A549 (cell line): Measurements from ENCODE around the gene PDGFC. TPM values are rescaled to one million over a fixed set of nuclear protein-coding genes. Genes with fewer than 3 reads are reported as not detected.

Experiments used
- ATAC-seq, 2 experiments: fragments of 200-7000 bp in 1 of 2; fragments of >200 bp in 1 of 2; cut with Nextera tagmentation in 1 of 2; cut with Tn5 transposase in 1 of 2; 3 replicates each; pipeline versions ENCODE4 v1.8.0 to v1.9.1; 2018 to 2020; ENCODE audit warnings: mild to moderate bottlenecking in 1 of 2, moderate library complexity in 1 of 2
- CTCF ChIA-PET: fragments of 300-600 bp; sonication (Branson Sonifier 250); formaldehyde crosslinking; extraction: SDS; loops from one replicate; lab custom pipeline; 2021; ENCODE audit warnings: antibody characterized with exemption, inconsistent platforms; lab: Yijun Ruan, JAX
- POLR2A ChIA-PET: fragments of 350-600 bp; formaldehyde crosslinking; extraction: SDS; loops from one replicate; lab custom pipeline; 2021; ENCODE audit warnings: antibody characterized with exemption, inconsistent platforms; lab: Yijun Ruan, JAX
- DNase-seq, 2 experiments: peaks; one replicate each; pipeline versions ENCODE4 v3.0.0 to v3.0.0-alpha.2; 2011 to 2016; ENCODE audit warnings: low read depth in 1 of 2, low spot score in 1 of 2
- FAIRE-seq: peaks from 2 replicates; lab custom pipeline; 2011; peaks lifted over from hg19 to GRCh38; lab: Jason Lieb, UNC
- H3K27ac ChIP-seq, 2 experiments: fragments of >200 bp; sonication (Bioruptor Twin); formaldehyde crosslinking; 3 replicates each; pipeline ENCODE4 v1.5.1; 2016 to 2017
- H3K4me1 ChIP-seq: fragments of >200 bp; sonication (Bioruptor Twin); formaldehyde crosslinking; 3 replicates; pipeline ENCODE4 v1.6.1; 2016
- H3K4me2 ChIP-seq: fragments of >200 bp; sonication (Bioruptor Twin); formaldehyde crosslinking; 3 replicates; pipeline ENCODE4 v1.6.1; 2016
- H3K4me3 ChIP-seq: fragments of >200 bp; sonication (Bioruptor Twin); formaldehyde crosslinking; 3 replicates; pipeline ENCODE4 v1.5.1; 2016
- H3K9me3 ChIP-seq: fragments of >200 bp; sonication (Bioruptor Twin); formaldehyde crosslinking; 3 replicates; pipeline ENCODE4 v1.6.1; 2016
- CBX2 ChIP-seq: fragments of 200-600 bp; sonication (generic); IDR thresholded peaks from 2 replicates; pipeline ENCODE4 v1.6.1; 2016; ENCODE audit warnings: low read depth, mild to moderate bottlenecking, borderline replicate concordance
- CEBPB ChIP-seq, 2 experiments: fragments of >200 bp in 1 of 2; sonication (Bioruptor Twin) in 1 of 2; formaldehyde crosslinking in 1 of 2; IDR thresholded peaks; 2 replicates each; pipeline ENCODE4 v1.6.1; 2012 to 2016
- CHD2 ChIP-seq: fragments of 150-350 bp; IDR thresholded peaks from 2 replicates; pipeline ENCODE4 v1.6.1; 2014; ENCODE audit warnings: low read length; ENCODE audit not compliant: partially characterized antibody
- CHD4 ChIP-seq: fragments of 200-600 bp; sonication (generic); IDR thresholded peaks from 2 replicates; pipeline ENCODE4 v1.6.1; 2016; ENCODE audit warnings: antibody characterized with exemption, mild to moderate bottlenecking, borderline replicate concordance
- EHF ChIP-seq: fragments of 250-450 bp; sonication (Bioruptor Pico); IDR thresholded peaks from 2 replicates; pipeline ENCODE4 v1.5.0; 2020; ENCODE audit warnings: mild to moderate bottlenecking
- EHMT2 ChIP-seq: fragments of 200-600 bp; sonication (generic); IDR thresholded peaks from 2 replicates; pipeline ENCODE4 v1.6.1; 2016; ENCODE audit warnings: antibody characterized with exemption, low read depth, mild to moderate bottlenecking, moderate library complexity
- EP300 ChIP-seq, 2 experiments: fragments of >200 bp; sonication (Bioruptor Twin); formaldehyde crosslinking; IDR thresholded peaks; 2 replicates in 1 of 2; 3 replicates in 1 of 2; pipeline ENCODE4 v1.6.1; 2016 to 2017
- ESRRA ChIP-seq: fragments of 150-350 bp; IDR thresholded peaks from 2 replicates; pipeline ENCODE4 v1.6.1; 2014; ENCODE audit warnings: mild to moderate bottlenecking, low read length, borderline replicate concordance
- FOSB ChIP-seq: fragments of 250-450 bp; sonication (Bioruptor Pico); IDR thresholded peaks from 2 replicates; pipeline ENCODE4 v1.5.0; 2020; ENCODE audit warnings: mild to moderate bottlenecking, moderate library complexity
- FOSL2 ChIP-seq, 2 experiments: fragments of 450-650 bp in 1 of 2; fragments of >200 bp in 1 of 2; sonication (Bioruptor Twin) in 1 of 2; formaldehyde crosslinking; IDR thresholded peaks; 2 replicates each; pipeline versions ENCODE4 v1.5.0 to v1.6.1; 2016 to 2020; ENCODE audit warnings: mild to moderate bottlenecking in 1 of 2, moderate library complexity in 1 of 2
- HOXA7 ChIP-seq: fragments of 250-450 bp; sonication (Bioruptor Pico); IDR thresholded peaks from 2 replicates; pipeline ENCODE4 v1.5.0; 2020; ENCODE audit warnings: mild to moderate bottlenecking, moderate library complexity
- HOXB5 ChIP-seq: fragments of 250-450 bp; sonication (Bioruptor Pico); IDR thresholded peaks from 2 replicates; pipeline ENCODE4 v1.5.0; 2020; ENCODE audit warnings: mild to moderate bottlenecking, moderate library complexity
- KDM1A ChIP-seq: fragments of 200-600 bp; sonication (generic); IDR thresholded peaks from 2 replicates; pipeline ENCODE4 v1.6.1; 2016; ENCODE audit warnings: low read depth, mild to moderate bottlenecking
- KDM5A ChIP-seq: fragments of 200-600 bp; sonication (generic); IDR thresholded peaks from 2 replicates; pipeline ENCODE4 v1.6.1; 2016; ENCODE audit warnings: antibody characterized with exemption, mild to moderate bottlenecking
- MAFK ChIP-seq: fragments of 450-650 bp; IDR thresholded peaks from 2 replicates; pipeline ENCODE4 v1.6.1; 2014; ENCODE audit not compliant: partially characterized antibody
- MAZ ChIP-seq: fragments of 150-350 bp; IDR thresholded peaks from 2 replicates; pipeline ENCODE4 v1.6.1; 2014; ENCODE audit warnings: antibody characterized with exemption, low read depth, low read length, borderline replicate concordance
- MYC ChIP-seq: IDR thresholded peaks from 2 replicates; pipeline ENCODE4 v1.6.1; 2012; ENCODE audit warnings: mild to moderate bottlenecking, inconsistent platforms, low read length, improper control_type of control experiment, borderline replicate concordance
- NFE2L2 ChIP-seq: fragments of 150-350 bp; conservative IDR thresholded peaks from 2 replicates; pipeline ENCODE4 v1.6.1; 2014; ENCODE audit warnings: low read length
- NR3C1 ChIP-seq: fragments of >200 bp; sonication (Bioruptor Twin); formaldehyde crosslinking; IDR thresholded peaks from 3 replicates; pipeline ENCODE4 v1.6.1; 2017
- PHF8 ChIP-seq: fragments of 200-600 bp; sonication (generic); IDR thresholded peaks from 2 replicates; pipeline ENCODE4 v1.6.1; 2016; ENCODE audit warnings: low read depth, mild to moderate bottlenecking, antibody characterized with exemption, moderate library complexity, borderline replicate concordance
- POLR2A ChIP-seq: IDR thresholded peaks from 2 replicates; pipeline ENCODE4 v1.6.1; 2012; ENCODE audit warnings: mild to moderate bottlenecking, low read length
- POLR2AphosphoS2 ChIP-seq: conservative IDR thresholded peaks from 2 replicates; pipeline ENCODE4 v1.6.1; 2012; ENCODE audit warnings: low read length, improper control_type of control experiment, inconsistent platforms
- RARB ChIP-seq: fragments of 250-450 bp; sonication (Bioruptor Pico); IDR thresholded peaks from 2 replicates; pipeline ENCODE4 v1.8.0; 2021; ENCODE audit warnings: mild to moderate bottlenecking, moderate library complexity
- RCOR1 ChIP-seq: fragments of 150-350 bp; IDR thresholded peaks from 2 replicates; pipeline ENCODE4 v1.6.1; 2014; ENCODE audit warnings: antibody characterized with exemption, low read length, low read depth
- RNF2 ChIP-seq: fragments of 200-600 bp; sonication (generic); IDR thresholded peaks from 2 replicates; pipeline ENCODE4 v1.6.1; 2016; ENCODE audit warnings: low read depth, mild to moderate bottlenecking, antibody characterized with exemption, moderate library complexity, borderline replicate concordance
- TP53 ChIP-seq: fragments of 250-450 bp; sonication (Bioruptor Pico); IDR thresholded peaks from 2 replicates; pipeline ENCODE4 v1.5.0; 2021; ENCODE audit warnings: mild to moderate bottlenecking, moderate library complexity
- ZC3H11A ChIP-seq: fragments of 450-650 bp; IDR thresholded peaks from 2 replicates; pipeline ENCODE4 v1.6.1; 2014; ENCODE audit warnings: antibody characterized with exemption, mild to moderate bottlenecking
- ZSCAN20 ChIP-seq: fragments of 250-450 bp; sonication (Bioruptor Pico); IDR thresholded peaks from 2 replicates; pipeline ENCODE4 v1.8.0; 2022; ENCODE audit warnings: mild to moderate bottlenecking, moderate library complexity
- WGBS: methylation state at CpG from one replicate; pipeline ENCODE4 v1.1.6; 2017; ENCODE audit errors: missing lambda C conversion rate; 5-methylcytosine and 5-hydroxymethylcytosine counted together
- polyA plus RNA-seq, 4 experiments: library from polyadenylated mRNA; depleted of rRNA in 3 of 4; stranded (reverse); fragments of >200 nt; fragmentation: RNase III in 1 of 4; extraction: RNeasy Plus Mini Kit Qiagen cat#74134 plus additional on column Dnase treatment in 1 of 4; gene quantifications; 2 replicates in 3 of 4; 3 replicates in 1 of 4; pipeline ENCODE4 v1.2.3, GENCODE V29; 2011 to 2017
- TF ChIP-seq, protein P1 (sequence below): fragments of 150-350 bp; IDR thresholded peaks from 2 replicates; pipeline ENCODE4 v1.6.1; 2014; ENCODE audit warnings: low read depth, mild to moderate bottlenecking, low read length
- TF ChIP-seq, protein P2 (sequence below): fragments of 450-650 bp; IDR thresholded peaks from 2 replicates; pipeline ENCODE4 v1.6.1; 2014; ENCODE audit warnings: antibody characterized with exemption
- TF ChIP-seq, protein P3 (sequence below): fragments of >200 bp; sonication (Bioruptor Twin); formaldehyde crosslinking; IDR thresholded peaks from 3 replicates; pipeline ENCODE4 v1.6.1; 2016
- TF ChIP-seq, protein P4 (sequence below): IDR thresholded peaks from 2 replicates; pipeline ENCODE4 v1.6.1; 2012
- TF ChIP-seq, protein P5 (sequence below): fragments of >200 bp; sonication (Bioruptor Twin); formaldehyde crosslinking; IDR thresholded peaks from 3 replicates; pipeline ENCODE4 v1.5.1; 2016

PDGFC gene
- polyA plus RNA-seq, 2 of the 4 experiments (the other 2 are of a cell fraction): 3.5 to 4.1 TPM

DNA sequence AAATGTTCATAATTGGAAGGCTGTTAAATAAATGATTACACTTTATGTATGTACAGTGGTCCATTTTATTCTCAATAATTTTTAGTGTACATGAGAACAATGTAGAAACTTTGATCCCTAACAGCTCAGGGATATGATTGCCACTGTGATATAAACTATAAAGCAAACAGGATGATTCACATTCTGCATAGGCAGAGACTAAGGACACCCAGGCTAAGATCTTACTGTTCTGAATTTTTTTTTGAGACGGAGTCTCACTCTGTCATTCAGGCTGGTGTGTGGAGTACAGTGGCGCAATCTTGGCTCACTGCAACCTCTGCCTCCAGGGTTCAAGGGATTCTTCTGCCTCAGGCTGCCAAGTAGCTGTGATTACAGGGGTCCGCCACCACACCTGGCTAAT, 186.6 kb downstream of the PDGFC start:
- Histone ChIP-seq H3K4me1 (peaks cover under 1% of the 10 kb centered on the region; the same call in 1 of the 3 replicates), H3K4me3 (no peak overlapping the region), H3K27ac (peak overlapping the region in 1 of 2 experiments; percentile 27; a peak in 1 of 6 replicates), H3K9me3 (no peaks in the 10 kb centered on the region), H3K4me2 (no peak overlapping the region; the same call in 2 of the 3 replicates)
- DNase-seq (no peak), FAIRE-seq (no peak), ATAC-seq (no peak)
- WGBS: 65% methylated on average over 3 of the region's 3 CpGs
- ChIA-PET POLR2A (no interaction called here), CTCF (no interaction called here)
- TF ChIP-seq, protein P1, sequence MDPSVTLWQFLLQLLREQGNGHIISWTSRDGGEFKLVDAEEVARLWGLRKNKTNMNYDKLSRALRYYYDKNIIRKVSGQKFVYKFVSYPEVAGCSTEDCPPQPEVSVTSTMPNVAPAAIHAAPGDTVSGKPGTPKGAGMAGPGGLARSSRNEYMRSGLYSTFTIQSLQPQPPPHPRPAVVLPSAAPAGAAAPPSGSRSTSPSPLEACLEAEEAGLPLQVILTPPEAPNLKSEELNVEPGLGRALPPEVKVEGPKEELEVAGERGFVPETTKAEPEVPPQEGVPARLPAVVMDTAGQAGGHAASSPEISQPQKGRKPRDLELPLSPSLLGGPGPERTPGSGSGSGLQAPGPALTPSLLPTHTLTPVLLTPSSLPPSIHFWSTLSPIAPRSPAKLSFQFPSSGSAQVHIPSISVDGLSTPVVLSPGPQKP: no peak
- TF ChIP-seq HOXB5 (CRISPR knock-in tag) (no peak), FOSB (CRISPR knock-in tag) (no peak), MAFK (no peak), NFE2L2 (no peak), ZC3H11A (no peak), KDM1A (no peak), MYC (no peak), CHD4 (no peak), EHF (CRISPR knock-in tag) (no peak), EP300 (IDR thresholded peaks at IDR 0.05) (no peak), TP53 (no peak), POLR2AphosphoS2 (no peak), ZSCAN20 (CRISPR knock-in tag) (no peak), KDM5A (no peak), PHF8 (no peak), RARB (CRISPR knock-in tag) (no peak)
- TF ChIP-seq, protein P2, sequence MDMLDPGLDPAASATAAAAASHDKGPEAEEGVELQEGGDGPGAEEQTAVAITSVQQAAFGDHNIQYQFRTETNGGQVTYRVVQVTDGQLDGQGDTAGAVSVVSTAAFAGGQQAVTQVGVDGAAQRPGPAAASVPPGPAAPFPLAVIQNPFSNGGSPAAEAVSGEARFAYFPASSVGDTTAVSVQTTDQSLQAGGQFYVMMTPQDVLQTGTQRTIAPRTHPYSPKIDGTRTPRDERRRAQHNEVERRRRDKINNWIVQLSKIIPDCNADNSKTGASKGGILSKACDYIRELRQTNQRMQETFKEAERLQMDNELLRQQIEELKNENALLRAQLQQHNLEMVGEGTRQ: no peak
- TF ChIP-seq, protein P3, sequence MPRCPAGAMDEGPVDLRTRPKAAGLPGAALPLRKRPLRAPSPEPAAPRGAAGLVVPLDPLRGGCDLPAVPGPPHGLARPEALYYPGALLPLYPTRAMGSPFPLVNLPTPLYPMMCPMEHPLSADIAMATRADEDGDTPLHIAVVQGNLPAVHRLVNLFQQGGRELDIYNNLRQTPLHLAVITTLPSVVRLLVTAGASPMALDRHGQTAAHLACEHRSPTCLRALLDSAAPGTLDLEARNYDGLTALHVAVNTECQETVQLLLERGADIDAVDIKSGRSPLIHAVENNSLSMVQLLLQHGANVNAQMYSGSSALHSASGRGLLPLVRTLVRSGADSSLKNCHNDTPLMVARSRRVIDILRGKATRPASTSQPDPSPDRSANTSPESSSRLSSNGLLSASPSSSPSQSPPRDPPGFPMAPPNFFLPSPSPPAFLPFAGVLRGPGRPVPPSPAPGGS: no peak
- TF ChIP-seq, protein P4, sequence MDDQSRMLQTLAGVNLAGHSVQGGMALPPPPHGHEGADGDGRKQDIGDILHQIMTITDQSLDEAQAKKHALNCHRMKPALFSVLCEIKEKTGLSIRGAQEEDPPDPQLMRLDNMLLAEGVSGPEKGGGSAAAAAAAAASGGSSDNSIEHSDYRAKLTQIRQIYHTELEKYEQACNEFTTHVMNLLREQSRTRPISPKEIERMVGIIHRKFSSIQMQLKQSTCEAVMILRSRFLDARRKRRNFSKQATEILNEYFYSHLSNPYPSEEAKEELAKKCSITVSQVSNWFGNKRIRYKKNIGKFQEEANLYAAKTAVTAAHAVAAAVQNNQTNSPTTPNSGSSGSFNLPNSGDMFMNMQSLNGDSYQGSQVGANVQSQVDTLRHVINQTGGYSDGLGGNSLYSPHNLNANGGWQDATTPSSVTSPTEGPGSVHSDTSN: no peak

DNA sequence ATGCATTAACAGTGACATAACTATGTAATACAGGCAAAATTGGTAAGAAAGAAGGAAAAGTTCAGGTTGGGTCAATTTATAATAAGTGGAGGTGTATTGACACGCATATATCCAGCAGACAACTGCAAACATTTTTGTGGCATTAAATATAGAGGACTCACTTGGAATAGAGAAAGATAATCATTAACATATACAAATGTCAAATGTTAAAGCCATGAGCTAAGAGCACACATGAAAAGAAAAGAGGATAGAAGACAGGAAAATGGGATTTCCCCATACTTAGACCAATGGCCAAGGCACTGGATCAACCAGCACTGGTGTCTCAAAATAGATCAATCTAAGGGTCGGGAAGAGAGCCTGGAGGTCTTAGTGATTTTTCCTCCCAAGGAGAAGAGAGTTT, 187.6 kb downstream of the PDGFC start:
- Histone ChIP-seq H3K9me3 (no peaks in the 10 kb centered on the region), H3K27ac (no peak overlapping the region; a peak in 1 of 6 replicates), H3K4me1 (peaks cover 10% of the 10 kb centered on the region), H3K4me3 (no peak overlapping the region), H3K4me2 (no peak overlapping the region)
- 67% methylated on average over 2 of the region's 2 CpGs for WGBS
- no peak for ATAC-seq
- POLR2A ChIA-PET: no interaction called here
- CTCF ChIA-PET: no interaction called here
- DNase-seq: no peak
- no peak for FAIRE-seq
- no peak for TF ChIP-seq ESRRA
- no peak for TF ChIP-seq NR3C1
- no peak for TF ChIP-seq MAZ
- TF ChIP-seq, protein P5, sequence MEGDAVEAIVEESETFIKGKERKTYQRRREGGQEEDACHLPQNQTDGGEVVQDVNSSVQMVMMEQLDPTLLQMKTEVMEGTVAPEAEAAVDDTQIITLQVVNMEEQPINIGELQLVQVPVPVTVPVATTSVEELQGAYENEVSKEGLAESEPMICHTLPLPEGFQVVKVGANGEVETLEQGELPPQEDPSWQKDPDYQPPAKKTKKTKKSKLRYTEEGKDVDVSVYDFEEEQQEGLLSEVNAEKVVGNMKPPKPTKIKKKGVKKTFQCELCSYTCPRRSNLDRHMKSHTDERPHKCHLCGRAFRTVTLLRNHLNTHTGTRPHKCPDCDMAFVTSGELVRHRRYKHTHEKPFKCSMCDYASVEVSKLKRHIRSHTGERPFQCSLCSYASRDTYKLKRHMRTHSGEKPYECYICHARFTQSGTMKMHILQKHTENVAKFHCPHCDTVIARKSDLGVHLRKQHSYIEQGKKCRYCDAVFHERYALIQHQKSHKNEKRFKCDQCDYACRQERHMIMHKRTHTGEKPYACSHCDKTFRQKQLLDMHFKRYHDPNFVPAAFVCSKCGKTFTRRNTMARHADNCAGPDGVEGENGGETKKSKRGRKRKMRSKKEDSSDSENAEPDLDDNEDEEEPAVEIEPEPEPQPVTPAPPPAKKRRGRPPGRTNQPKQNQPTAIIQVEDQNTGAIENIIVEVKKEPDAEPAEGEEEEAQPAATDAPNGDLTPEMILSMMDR: no peak
- TF ChIP-seq RCOR1: no peak
- no peak for TF ChIP-seq RNF2
- no peak for TF ChIP-seq MYC
- no peak for TF ChIP-seq FOSL2 (IDR thresholded peaks at IDR 0.05)
- no peak for TF ChIP-seq FOSL2 (CRISPR knock-in tag; IDR thresholded peaks at IDR 0.05)
- no peak for TF ChIP-seq CHD2
- TF ChIP-seq EHMT2: no peak
- TF ChIP-seq CEBPB (IDR thresholded peaks at IDR 0.05): no peak
- TF ChIP-seq ZC3H11A: no peak
- no peak for TF ChIP-seq HOXA7
- no peak for TF ChIP-seq CBX2
- TF ChIP-seq POLR2A: no peak
- TF ChIP-seq, protein P2: no peak
